ENCODE measurements around the gene TMEM238.

The TMEM238 gene

DNA sequence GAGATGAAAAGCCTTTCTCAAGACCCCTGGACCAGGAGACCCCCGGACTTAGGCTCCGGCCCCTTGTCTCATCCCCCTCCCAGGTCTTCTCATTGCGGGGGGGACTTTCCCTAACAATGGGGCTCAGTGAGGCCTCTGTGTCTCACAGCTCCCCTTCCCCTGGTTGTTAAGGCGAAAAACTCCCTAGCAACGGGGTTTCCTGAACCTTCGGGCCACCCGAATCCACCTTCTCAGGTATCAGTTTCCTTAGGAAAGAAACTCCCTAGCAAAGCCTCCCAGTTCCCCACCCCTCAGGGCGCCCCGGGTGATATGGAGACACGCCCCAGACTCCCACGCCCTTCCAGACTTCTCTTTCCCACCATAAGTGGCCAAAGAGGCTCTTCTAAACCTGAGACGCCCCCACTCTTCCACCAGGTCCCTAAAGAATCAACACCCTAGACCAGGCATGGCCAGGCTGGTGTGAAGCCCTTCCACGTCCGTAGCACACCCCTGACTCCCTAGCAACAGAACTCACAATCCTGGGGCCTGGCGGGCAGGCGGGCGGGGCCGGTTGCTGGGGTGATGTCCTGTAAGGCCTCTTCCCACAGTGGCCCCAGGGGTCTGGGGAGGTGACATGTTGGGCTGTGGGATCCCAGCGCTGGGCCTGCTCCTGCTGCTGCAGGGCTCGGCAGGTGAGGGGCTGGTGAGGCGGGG is 7.7 kb downstream of the TMEM238 start, which contains the start of gene TMEM190:
TSS of gene TMEM190 (plus strand) at position 586 of the 693 bp plus-strand sequence. CDS start at position 614, 28 bp downstream.
- TF ChIP-seq CTCF (IDR thresholded peaks at IDR 0.05; ENCODE audit: insufficient read depth, low read depth, low read length, missing control alignments): no peak
- DNase-seq (ENCODE audit: low read depth): no peak
- no peak within 1 kb of the TSS for H3K4me3 ChIP-seq (ENCODE audit: low read depth, low read length)

DNA sequence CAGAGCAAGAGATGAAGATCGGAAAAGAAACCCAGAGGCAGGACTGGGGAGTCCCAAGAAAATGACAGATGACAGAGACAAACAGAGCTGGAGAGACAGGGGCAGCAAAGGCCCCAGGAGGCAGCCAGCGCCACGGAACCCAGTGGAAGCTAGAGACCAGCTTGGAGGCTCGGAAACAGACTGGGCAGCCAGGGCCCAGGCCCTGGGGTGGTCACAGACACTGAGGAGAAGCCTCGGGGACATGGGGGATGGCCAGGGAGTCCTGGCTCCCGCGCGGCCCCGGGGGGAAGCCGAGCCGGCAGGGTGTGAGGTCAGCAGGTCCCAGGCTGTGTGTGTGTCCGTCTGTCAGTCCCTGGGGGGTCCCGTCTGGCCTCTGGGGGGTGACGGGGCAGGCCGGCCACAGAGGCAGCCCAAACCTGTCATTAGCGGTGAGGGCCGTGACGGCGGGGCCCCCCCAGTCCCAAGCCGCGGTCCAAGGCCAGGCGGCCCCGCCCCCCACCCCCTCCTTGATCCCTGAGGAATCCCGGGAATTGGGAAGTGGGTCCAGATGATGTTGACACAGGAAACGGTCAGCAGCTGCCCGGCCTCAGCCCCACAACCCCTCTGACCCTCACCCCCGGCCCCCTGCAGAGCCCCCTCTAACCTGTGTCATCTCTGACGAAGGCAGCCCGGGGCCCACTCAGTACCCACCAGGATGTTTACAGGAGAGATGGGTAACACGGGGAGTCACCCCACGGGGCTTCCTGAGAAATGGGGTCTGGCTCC is 9.9 kb downstream of the TMEM238 start:
- TF ChIP-seq CTCF (IDR thresholded peaks at IDR 0.05; ENCODE audit: insufficient read depth, low read depth, low read length, missing control alignments): no peak
- no peak overlapping the region for H3K4me3 ChIP-seq (ENCODE audit: low read depth, low read length)
- no peak for DNase-seq (ENCODE audit: low read depth)

DNA sequence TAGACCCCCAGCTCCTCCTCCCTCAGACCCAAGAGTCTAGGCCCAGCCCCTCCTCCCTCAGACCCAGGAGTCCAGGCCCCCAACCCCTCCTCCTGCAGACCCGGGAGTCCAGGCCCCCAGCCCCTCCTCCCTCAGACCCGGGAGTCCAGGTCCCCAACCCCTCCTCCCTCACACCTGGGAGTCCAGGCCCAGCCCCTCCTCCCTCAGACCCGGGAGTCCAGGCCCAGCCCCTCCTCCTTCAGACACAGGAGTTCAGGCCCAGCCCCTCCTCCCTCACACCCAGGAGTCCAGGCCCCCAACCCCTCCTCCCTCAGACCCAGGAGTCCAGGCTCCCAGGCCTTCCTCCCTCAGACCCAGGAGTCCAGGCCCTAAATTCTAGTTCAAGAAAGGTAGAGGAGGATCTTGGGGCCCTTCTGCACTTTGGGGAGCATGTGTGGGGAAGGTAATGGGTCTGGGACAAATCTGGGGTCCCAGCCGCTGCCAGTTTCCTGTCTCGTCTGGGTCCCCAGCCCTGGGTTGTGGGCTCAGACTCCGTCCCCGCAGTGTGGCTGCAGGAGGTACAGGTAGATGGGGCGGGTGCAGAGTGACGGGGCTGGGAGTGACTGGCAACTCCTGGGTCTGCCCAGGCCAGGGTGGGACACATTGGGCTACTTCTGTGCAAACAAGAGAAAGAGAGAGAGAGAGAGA is 10.6 kb downstream of the TMEM238 start:
- H3K4me3 ChIP-seq (ENCODE audit: low read depth, low read length): no peak overlapping the region
- DNase-seq (ENCODE audit: low read depth): no peak
- no peak for TF ChIP-seq CTCF (IDR thresholded peaks at IDR 0.05; ENCODE audit: insufficient read depth, low read depth, low read length, missing control alignments)

GRCh38 chr19:55372316-55373081 is 11.6 kb downstream of the TMEM238 start:
- no peak overlapping the region for H3K4me3 ChIP-seq (ENCODE audit: low read depth, low read length)

DNA sequence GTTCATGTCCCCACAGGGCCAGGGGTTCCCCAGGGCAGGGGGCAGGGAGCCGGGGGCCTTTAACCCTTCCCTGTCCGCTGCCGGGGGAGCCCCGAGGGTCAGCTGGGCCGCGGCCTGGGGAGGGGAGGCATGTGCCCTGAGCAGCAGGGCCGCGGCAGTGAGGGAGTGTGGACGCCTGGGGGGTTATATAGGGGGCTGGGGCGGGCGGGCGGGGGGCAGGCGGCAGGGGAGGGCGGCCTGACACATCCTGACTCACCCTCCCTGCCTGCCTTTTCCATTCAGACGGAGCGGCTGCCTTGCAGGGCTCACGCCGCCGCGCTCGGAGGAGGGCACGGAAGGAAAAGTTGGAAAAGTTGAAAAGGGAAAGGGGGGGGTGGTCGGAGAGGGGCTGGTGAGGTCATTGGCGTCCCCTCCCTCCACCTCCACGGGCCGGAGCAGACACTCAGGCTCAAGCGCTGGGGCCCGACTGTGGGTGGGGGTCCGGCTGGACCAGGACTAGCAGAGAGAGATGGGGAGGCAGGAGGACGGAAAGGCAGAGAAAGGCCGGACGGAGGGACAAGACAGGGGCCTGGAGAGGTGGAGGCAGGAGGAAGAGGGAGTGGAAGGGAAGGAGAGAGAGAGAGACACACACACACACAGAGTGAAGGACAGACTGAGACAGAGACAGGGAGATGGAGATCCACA is 13.6 kb downstream of the TMEM238 start, which contains the start of gene IL11:
TSS of gene IL11 (minus strand) at position 159 of the 684 bp plus-strand sequence. CDS start at position 6, 153 bp downstream.
- TF ChIP-seq CTCF (IDR thresholded peaks at IDR 0.05; ENCODE audit: insufficient read depth, low read depth, low read length, missing control alignments): no peak
- H3K4me3 ChIP-seq (ENCODE audit: low read depth, low read length): no peak within 1 kb of the TSS
- no peak for DNase-seq (ENCODE audit: low read depth)

More at GRCh38 chr19:55372316-55373081, 11.6 kb downstream of the TMEM238 start:
- TF ChIP-seq CTCF (IDR thresholded peaks at IDR 0.05; ENCODE audit: insufficient read depth, low read depth, low read length, missing control alignments): no peak
- DNase-seq (ENCODE audit: low read depth): no peak

Data from GM12865 (cell line).